ENCODE results near the gene NFATC1. TPM values are rescaled to one million over a fixed set of nuclear protein-coding genes. Genes with fewer than 3 reads are reported as not detected.

NFATC1 gene
- polyA plus RNA-seq, 1 experiment, result 0.73 TPM

DNA sequence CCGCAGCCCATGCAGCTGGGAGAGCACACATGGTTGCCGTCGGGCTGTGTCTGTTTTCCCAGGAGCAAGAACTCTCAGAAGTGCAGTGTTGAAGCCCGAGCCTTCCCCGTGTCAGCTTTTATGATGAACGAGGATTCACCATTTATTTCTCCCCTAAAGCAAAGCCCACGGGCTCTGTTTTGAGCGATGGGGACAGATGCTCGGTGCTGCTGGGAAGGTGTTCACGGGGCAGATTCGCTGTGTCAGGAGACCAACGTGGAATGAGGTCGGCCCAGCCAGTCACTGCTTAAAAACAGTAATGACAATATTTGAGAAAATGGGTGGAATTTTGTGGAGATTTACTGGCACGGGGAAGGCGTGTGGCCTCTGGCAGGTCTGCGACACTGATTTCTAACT, 43.9 kb downstream of the NFATC1 start:
- CTCF ChIA-PET, result no interaction called here
- Histone ChIP-seq H3K27ac (ENCODE audit: low read depth, low read length) (no peak overlapping the region), H3K9me3 (ENCODE audit: control insufficient read depth, insufficient read depth, low read length) (peaks cover 8% of the 10 kb centered on the region; the same call in 1 of the 2 replicates), H3K27me3 (ENCODE audit: control insufficient read depth, insufficient read depth, low read length) (no peaks in the 10 kb centered on the region), H3K4me3 (ENCODE audit: low read depth, low read length) (no peak overlapping the region)
- TF ChIP-seq, protein P1, sequence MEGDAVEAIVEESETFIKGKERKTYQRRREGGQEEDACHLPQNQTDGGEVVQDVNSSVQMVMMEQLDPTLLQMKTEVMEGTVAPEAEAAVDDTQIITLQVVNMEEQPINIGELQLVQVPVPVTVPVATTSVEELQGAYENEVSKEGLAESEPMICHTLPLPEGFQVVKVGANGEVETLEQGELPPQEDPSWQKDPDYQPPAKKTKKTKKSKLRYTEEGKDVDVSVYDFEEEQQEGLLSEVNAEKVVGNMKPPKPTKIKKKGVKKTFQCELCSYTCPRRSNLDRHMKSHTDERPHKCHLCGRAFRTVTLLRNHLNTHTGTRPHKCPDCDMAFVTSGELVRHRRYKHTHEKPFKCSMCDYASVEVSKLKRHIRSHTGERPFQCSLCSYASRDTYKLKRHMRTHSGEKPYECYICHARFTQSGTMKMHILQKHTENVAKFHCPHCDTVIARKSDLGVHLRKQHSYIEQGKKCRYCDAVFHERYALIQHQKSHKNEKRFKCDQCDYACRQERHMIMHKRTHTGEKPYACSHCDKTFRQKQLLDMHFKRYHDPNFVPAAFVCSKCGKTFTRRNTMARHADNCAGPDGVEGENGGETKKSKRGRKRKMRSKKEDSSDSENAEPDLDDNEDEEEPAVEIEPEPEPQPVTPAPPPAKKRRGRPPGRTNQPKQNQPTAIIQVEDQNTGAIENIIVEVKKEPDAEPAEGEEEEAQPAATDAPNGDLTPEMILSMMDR (IDR thresholded peaks at IDR 0.05; ENCODE audit: low read depth, low read length), result no peak
- no peak for DNase-seq (ENCODE audit: low read depth, low spot score)
- POLR2A ChIA-PET, result no interaction called here

GRCh38 chr18:79440316-79441110, 44.8 kb downstream of the NFATC1 start:
- POLR2A ChIA-PET, result no interaction called here
- DNase-seq (ENCODE audit: low read depth, low spot score), result no peak
- CTCF ChIA-PET, result no interaction called here
- Histone ChIP-seq H3K9me3 (ENCODE audit: control insufficient read depth, insufficient read depth, low read length) (peaks cover 8% of the 10 kb centered on the region; the same call in 1 of the 2 replicates), H3K27ac (ENCODE audit: low read depth, low read length) (no peak overlapping the region), H3K27me3 (ENCODE audit: control insufficient read depth, insufficient read depth, low read length) (no peaks in the 10 kb centered on the region), H3K4me3 (ENCODE audit: low read depth, low read length) (no peak overlapping the region)
- TF ChIP-seq, protein P1 (IDR thresholded peaks at IDR 0.05; ENCODE audit: low read depth, low read length), result no peak

DNA sequence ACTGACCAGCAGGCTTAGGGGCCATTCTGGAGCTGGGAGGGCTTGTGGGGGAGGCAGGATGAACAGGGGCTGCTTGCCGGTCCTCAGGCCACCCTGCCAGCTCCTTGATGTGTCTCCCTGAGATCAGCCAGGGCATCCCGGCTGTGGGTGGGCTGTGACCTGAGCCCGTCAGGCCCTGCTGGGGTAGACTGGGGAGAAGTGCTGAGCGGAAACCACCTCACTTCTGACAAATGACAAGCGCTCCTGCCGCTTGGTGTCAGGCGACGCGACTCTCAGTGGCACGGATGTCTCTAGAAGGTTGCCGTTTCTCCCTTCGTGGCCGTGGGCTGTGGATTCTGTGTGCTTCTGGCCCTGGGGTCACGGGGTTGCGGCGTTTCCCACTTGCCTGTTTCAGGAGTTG, 45.7 kb downstream of the NFATC1 start:
- Histone ChIP-seq H3K4me3 (ENCODE audit: low read depth, low read length) (no peak overlapping the region), H3K27ac (ENCODE audit: low read depth, low read length) (no peak overlapping the region), H3K27me3 (ENCODE audit: control insufficient read depth, insufficient read depth, low read length) (no peaks in the 10 kb centered on the region), H3K9me3 (ENCODE audit: control insufficient read depth, insufficient read depth, low read length) (peaks cover 8% of the 10 kb centered on the region; the same call in 1 of the 2 replicates)
- POLR2A ChIA-PET, result no interaction called here
- TF ChIP-seq, protein P1 (IDR thresholded peaks at IDR 0.05; ENCODE audit: low read depth, low read length), result no peak
- CTCF ChIA-PET, result no interaction called here
- DNase-seq (ENCODE audit: low read depth, low spot score), result no peak

DNA sequence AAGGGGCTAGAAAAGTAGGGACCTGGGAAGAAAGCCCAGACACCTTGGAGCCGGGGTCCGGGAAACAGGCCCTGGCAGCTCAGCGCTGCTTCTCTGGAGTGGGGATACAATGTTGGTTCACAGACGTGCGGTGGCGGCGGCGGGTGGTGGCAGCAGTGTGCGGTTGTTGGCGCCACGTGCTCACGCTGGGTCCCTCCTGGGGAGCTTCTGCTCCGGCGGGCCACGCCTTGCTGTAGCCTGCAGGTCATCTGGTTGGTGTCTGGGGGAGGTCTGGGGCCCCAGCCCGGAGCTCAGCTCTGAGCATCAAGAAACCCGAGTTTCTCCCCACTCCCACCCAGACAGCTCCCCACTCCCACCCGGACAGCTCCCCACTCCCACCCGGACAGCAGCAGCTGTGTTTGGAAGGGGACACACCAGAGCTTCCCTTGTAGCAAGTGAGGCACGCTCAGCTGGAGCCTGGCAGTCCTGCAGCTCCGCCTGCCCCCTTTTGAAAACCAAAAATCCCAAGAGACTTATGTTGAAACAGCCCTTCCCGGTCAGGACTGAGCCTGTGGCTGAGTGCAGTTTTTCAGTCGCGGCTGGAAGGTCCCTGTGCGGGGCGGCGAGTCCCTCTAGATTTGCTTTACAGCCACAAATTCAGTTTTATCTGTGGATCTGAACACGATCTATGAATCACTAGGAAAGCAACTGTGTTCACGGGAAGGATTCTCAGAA, 46.9 kb downstream of the NFATC1 start:
- Histone ChIP-seq H3K27ac (ENCODE audit: low read depth, low read length) (no peak overlapping the region), H3K27me3 (ENCODE audit: control insufficient read depth, insufficient read depth, low read length) (no peaks in the 10 kb centered on the region), H3K4me3 (ENCODE audit: low read depth, low read length) (no peak overlapping the region), H3K9me3 (ENCODE audit: control insufficient read depth, insufficient read depth, low read length) (peaks cover 15% of the 10 kb centered on the region; the same call in 1 of the 2 replicates)
- DNase-seq (ENCODE audit: low read depth, low spot score), result no peak
- TF ChIP-seq, protein P1 (IDR thresholded peaks at IDR 0.05; ENCODE audit: low read depth, low read length), result no peak
- POLR2A ChIA-PET, result no interaction called here
- CTCF ChIA-PET, result no interaction called here

DNA sequence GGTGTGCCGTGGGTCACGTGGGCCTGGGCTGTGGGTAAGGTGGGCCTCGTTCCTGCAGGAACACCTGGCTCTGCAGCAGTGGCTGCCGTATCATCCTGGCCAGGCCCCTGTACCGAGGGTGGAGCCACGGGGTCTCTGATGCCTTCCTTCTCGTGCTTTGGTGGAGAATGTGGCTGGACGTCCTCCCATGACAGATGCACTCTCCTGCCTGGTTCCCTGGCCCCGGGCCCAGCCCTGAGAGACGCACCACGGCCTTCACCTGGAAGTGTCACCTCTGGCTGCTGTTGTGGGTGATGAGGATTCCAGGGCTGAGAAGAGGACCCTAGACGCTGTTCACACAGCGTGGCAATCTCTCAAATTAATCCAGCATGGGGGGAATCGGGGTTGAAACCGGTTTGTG, 49.5 kb downstream of the NFATC1 start:
- no peak for DNase-seq (ENCODE audit: low read depth, low spot score)
- Histone ChIP-seq H3K9me3 (ENCODE audit: control insufficient read depth, insufficient read depth, low read length) (peaks cover 12% of the 10 kb centered on the region; the same call in 1 of the 2 replicates), H3K27me3 (ENCODE audit: control insufficient read depth, insufficient read depth, low read length) (no peaks in the 10 kb centered on the region), H3K27ac (ENCODE audit: low read depth, low read length) (no peak overlapping the region), H3K4me3 (ENCODE audit: low read depth, low read length) (no peak overlapping the region)
- TF ChIP-seq, protein P1 (IDR thresholded peaks at IDR 0.05; ENCODE audit: low read depth, low read length), result no peak
- ChIA-PET POLR2A (no interaction called here), CTCF (no interaction called here)
